ENCODE results near the gene IGSF21.

IGSF21 gene

GRCh38 chr1:18422076-18422777 is 314.6 kb downstream of the IGSF21 start:
- DNase-seq (ENCODE audit: low read depth in 2 of 2): no peak

GRCh38 chr1:18422954-18423353 is 315.4 kb downstream of the IGSF21 start:
- DNase-seq (ENCODE audit: low read depth in 2 of 2): no peak

GRCh38 chr1:18426580-18426979 is 319.0 kb downstream of the IGSF21 start:
- no peak for DNase-seq (ENCODE audit: low read depth in 2 of 2)
